GM12878 (cell line): ENCODE measurements around the gene CCDC9. TPM values are rescaled to one million over a fixed set of nuclear protein-coding genes. Genes with fewer than 3 reads are reported as not detected.

Experiments
- BCL11A ChIP-seq: IDR thresholded peaks from 2 replicates; pipeline ENCODE4 v1.6.1; 2011; ENCODE audit warnings: low read depth, low read length
- BMI1 ChIP-seq: fragments of 450-650 bp; IDR thresholded peaks from 2 replicates; pipeline ENCODE4 v1.6.1; 2016; ENCODE audit warnings: mild to moderate bottlenecking, moderate library complexity, borderline replicate concordance
- CHD4 ChIP-seq: fragments of 200-600 bp; sonication (generic); IDR thresholded peaks from 2 replicates; pipeline ENCODE4 v1.6.1; 2016; ENCODE audit warnings: mild to moderate bottlenecking
- EP300 ChIP-seq, 2 experiments: fragments of 150-350 bp in 1 of 2; IDR thresholded peaks; 2 replicates each; pipeline ENCODE4 v1.6.1; 2011 to 2012; ENCODE audit warnings: low read depth in 2 of 2, low read length in 2 of 2, borderline replicate concordance in 1 of 2, improper control_type of control experiment in 1 of 2, inconsistent platforms in 1 of 2; ENCODE audit not compliant: control insufficient read depth in 1 of 2
- HSF1 ChIP-seq: fragments of 150-350 bp; IDR thresholded peaks from 2 replicates; pipeline ENCODE4 v1.6.1; 2014; ENCODE audit warnings: mild to moderate bottlenecking, low read depth, low read length
- MAX ChIP-seq: IDR thresholded peaks from 2 replicates; pipeline ENCODE4 v1.6.1; 2012; ENCODE audit warnings: low read depth, low read length, improper control_type of control experiment
- MEF2B ChIP-seq: fragments of 450-650 bp; IDR thresholded peaks from 2 replicates; pipeline ENCODE4 v1.6.1; 2018; ENCODE audit warnings: mild to moderate bottlenecking, moderate library complexity; ENCODE audit not compliant: partially characterized antibody, poor library complexity, severe bottlenecking
- MTA2 ChIP-seq: fragments of 450-650 bp; IDR thresholded peaks from 2 replicates; pipeline ENCODE4 v1.6.1; 2016; ENCODE audit warnings: low read depth, mild to moderate bottlenecking, moderate library complexity
- MYB ChIP-seq: fragments of 150-350 bp; IDR thresholded peaks from 2 replicates; pipeline ENCODE4 v1.6.1; 2014; ENCODE audit warnings: mild to moderate bottlenecking, low read depth, low read length, borderline replicate concordance
- NFXL1 ChIP-seq: fragments of 450-650 bp; IDR thresholded peaks from 2 replicates; pipeline ENCODE4 v1.6.1; 2017; ENCODE audit warnings: antibody characterized with exemption, mild to moderate bottlenecking, borderline replicate concordance
- NFYB ChIP-seq: IDR thresholded peaks from 2 replicates; pipeline ENCODE4 v1.6.1; 2011; ENCODE audit warnings: low read depth, mild to moderate bottlenecking, low read length, improper control_type of control experiment, moderate library complexity; ENCODE audit not compliant: insufficient read depth
- NR2F1 ChIP-seq: fragments of 450-650 bp; conservative IDR thresholded peaks from 2 replicates; pipeline ENCODE4 v1.6.1; 2017; ENCODE audit warnings: mild to moderate bottlenecking
- POU2F2 ChIP-seq: IDR thresholded peaks from 3 replicates; pipeline ENCODE4 v1.6.1; 2011; ENCODE audit warnings: low read depth, mild to moderate bottlenecking, low read length, borderline replicate concordance
- PRDM15 ChIP-seq: fragments of 450-650 bp; formaldehyde crosslinking; IDR thresholded peaks from 2 replicates; pipeline ENCODE4 v1.4.0; 2020; ENCODE audit warnings: mild to moderate bottlenecking, moderate library complexity
- REST ChIP-seq: IDR thresholded peaks from 2 replicates; pipeline ENCODE4 v1.6.1; 2012; ENCODE audit warnings: mild to moderate bottlenecking, low read depth, low read length
- polyA plus RNA-seq, 11 experiments: library from polyadenylated mRNA; depleted of rRNA in 4 of 11; unstranded in 6 of 11; stranded (reverse) in 5 of 11; fragments of >200 nt; fragmentation: Nextera tagmentation in 4 of 11; fragmentation: Illumina TruSeq in 1 of 11; extraction: Ambion mirVana in 4 of 11; extraction: Trizol in 1 of 11; gene quantifications; 1 replicate in 1 of 11; 2 replicates in 10 of 11; pipeline versions ENCODE4 v1.2.1 to v1.2.3, GENCODE V29; 2011 to 2016; ENCODE audit warnings: inconsistent platforms in 2 of 11, missing spikeins in 2 of 11, low read depth in 1 of 11
- total RNA-seq, 4 experiments: library from RNA; depleted of rRNA in 3 of 4; stranded (reverse); fragments of >200 nt in 3 of 4; fragmentation: Illumina TruSeq in 1 of 4; extraction: Trizol in 1 of 4; gene quantifications; 2 replicates each; pipeline versions ENCODE4 v1.2.1 to v1.2.3, GENCODE V29; 2013 to 2021
- TF ChIP-seq, protein P1 (sequence below): fragments of 450-650 bp; IDR thresholded peaks from 2 replicates; pipeline ENCODE4 v1.6.1; 2017; ENCODE audit warnings: antibody characterized with exemption, mild to moderate bottlenecking, moderate library complexity

Gene CCDC9
- total and polyA plus RNA-seq, 10 of the 15 experiments (the other 5 are each of a cell fraction or from before 2014, with no cell fraction given) = 0.18 to 17.5 (median 7.1) TPM; not detected in 1

GRCh38 chr19:47227352-47228167 is 28.8 kb upstream of the CCDC9 start (continued):
- TF ChIP-seq HSF1 = no peak
- TF ChIP-seq BCL11A = no peak
- TF ChIP-seq BMI1 = 0 out of 2 replicates have a peak, but pooled peaks have one; percentile 19
- peak; percentile 98 for TF ChIP-seq NR2F1
- peak; percentile 72; the same call in 2 of the 3 replicates for TF ChIP-seq POU2F2
- no peak for TF ChIP-seq REST
- peak; percentile 28 to 42; a peak in 1 of 4 replicates for TF ChIP-seq EP300 (IDR thresholded peaks at IDR 0.05; ENCODE audit: borderline replicate concordance in 1 of 2, control insufficient read depth in 1 of 2, low read depth in 2 of 2, low read length in 2 of 2)
- TF ChIP-seq MAX = no peak
- TF ChIP-seq PRDM15 = no peak
- peak; percentile 59; the same call in 1 of the 2 replicates for TF ChIP-seq MTA2
- peak; percentile 68 for TF ChIP-seq MEF2B
- no peak for TF ChIP-seq CHD4
- no peak for TF ChIP-seq NFXL1
- TF ChIP-seq NFYB = no peak
- TF ChIP-seq MYB = no peak
- TF ChIP-seq, protein P1, sequence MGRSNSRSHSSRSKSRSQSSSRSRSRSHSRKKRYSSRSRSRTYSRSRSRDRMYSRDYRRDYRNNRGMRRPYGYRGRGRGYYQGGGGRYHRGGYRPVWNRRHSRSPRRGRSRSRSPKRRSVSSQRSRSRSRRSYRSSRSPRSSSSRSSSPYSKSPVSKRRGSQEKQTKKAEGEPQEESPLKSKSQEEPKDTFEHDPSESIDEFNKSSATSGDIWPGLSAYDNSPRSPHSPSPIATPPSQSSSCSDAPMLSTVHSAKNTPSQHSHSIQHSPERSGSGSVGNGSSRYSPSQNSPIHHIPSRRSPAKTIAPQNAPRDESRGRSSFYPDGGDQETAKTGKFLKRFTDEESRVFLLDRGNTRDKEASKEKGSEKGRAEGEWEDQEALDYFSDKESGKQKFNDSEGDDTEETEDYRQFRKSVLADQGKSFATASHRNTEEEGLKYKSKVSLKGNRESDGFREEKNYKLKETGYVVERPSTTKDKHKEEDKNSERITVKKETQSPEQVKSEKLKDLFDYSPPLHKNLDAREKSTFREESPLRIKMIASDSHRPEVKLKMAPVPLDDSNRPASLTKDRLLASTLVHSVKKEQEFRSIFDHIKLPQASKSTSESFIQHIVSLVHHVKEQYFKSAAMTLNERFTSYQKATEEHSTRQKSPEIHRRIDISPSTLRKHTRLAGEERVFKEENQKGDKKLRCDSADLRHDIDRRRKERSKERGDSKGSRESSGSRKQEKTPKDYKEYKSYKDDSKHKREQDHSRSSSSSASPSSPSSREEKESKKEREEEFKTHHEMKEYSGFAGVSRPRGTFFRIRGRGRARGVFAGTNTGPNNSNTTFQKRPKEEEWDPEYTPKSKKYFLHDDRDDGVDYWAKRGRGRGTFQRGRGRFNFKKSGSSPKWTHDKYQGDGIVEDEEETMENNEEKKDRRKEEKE = no peak
